ENCODE data around the gene THADA.

THADA gene

DNA sequence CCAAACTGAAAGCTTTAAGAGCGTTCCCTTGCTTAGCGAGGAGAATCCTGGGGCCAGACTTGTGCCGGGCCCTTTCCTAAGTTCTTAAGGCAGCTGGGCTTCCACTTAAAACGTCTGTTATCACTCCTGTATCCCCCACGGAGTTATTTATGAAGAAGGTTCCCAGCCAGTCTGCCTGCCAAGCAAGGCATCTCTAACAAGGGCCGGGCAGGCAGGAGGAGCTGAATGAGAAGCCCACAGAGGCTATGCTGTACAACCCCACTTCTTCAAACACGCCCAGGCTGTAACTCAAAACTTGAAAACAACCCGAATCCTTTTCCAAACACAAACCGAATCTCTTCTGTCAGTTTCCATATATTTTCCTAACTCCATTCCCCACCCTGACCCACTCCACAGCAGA is 330.4 kb downstream of the THADA start:
- DNase-seq (ENCODE audit: extremely low spot score) = no peak
- POLR2A ChIA-PET = no interaction called here
- no peak for TF ChIP-seq ARNT (IDR thresholded peaks at IDR 0.05)
- CTCF ChIA-PET = interaction anchor here (0.6 kb wide), 1 partner anchor 105 kb away, joined by 3 read pairs; no protein-coding TSS in a partner anchor

DNA sequence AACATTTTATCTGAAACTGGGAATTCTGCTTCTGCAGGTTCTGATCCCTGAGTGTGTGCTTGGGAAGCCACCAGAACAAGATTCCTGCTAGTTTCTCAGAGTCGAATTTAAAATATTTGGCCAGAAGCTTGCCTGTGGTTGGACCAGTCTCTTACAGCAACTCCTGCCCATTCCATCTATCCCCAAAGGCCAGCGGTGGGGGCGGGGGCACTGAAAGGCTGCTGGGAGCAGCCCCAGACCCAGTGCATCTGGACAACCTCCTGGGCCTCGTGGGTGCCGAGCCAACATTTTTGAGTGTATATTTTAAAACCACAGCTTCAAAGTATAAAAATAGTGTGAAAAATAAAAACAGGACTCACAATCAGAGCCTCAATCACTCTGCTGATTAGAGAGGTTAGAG is 330.8 kb downstream of the THADA start:
- CTCF ChIA-PET = no interaction called here
- no peak for TF ChIP-seq LEF1 (IDR thresholded peaks at IDR 0.05; ENCODE audit: borderline replicate concordance)
- TF ChIP-seq ZNF384 (IDR thresholded peaks at IDR 0.05) = no peak
- TF ChIP-seq, protein P1, sequence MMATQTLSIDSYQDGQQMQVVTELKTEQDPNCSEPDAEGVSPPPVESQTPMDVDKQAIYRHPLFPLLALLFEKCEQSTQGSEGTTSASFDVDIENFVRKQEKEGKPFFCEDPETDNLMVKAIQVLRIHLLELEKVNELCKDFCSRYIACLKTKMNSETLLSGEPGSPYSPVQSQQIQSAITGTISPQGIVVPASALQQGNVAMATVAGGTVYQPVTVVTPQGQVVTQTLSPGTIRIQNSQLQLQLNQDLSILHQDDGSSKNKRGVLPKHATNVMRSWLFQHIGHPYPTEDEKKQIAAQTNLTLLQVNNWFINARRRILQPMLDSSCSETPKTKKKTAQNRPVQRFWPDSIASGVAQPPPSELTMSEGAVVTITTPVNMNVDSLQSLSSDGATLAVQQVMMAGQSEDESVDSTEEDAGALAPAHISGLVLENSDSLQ (IDR thresholded peaks at IDR 0.05) = no peak
- TF ChIP-seq BHLHE40 (IDR thresholded peaks at IDR 0.05; ENCODE audit: borderline replicate concordance) = no peak
- TF ChIP-seq SUZ12 (IDR thresholded peaks at IDR 0.05) = no peak
- TF ChIP-seq ELF4 (IDR thresholded peaks at IDR 0.05) = no peak
- no peak for TF ChIP-seq NFRKB (IDR thresholded peaks at IDR 0.05)
- TF ChIP-seq TARDBP (IDR thresholded peaks at IDR 0.05) = no peak
- no peak for TF ChIP-seq L3MBTL2 (conservative IDR thresholded peaks at IDR 0.05)
- no peak for TF ChIP-seq HDGF (IDR thresholded peaks at IDR 0.05; ENCODE audit: borderline replicate concordance)
- no peak for TF ChIP-seq ARNT (IDR thresholded peaks at IDR 0.05)
- no peak for TF ChIP-seq FOXA1 (IDR thresholded peaks at IDR 0.05)
- no peak for TF ChIP-seq FOXK2 (IDR thresholded peaks at IDR 0.05)
- no peak for TF ChIP-seq CTBP1 (IDR thresholded peaks at IDR 0.05; ENCODE audit: borderline replicate concordance)
- TF ChIP-seq FOXM1 (IDR thresholded peaks at IDR 0.05; ENCODE audit: borderline replicate concordance) = no peak
- TF ChIP-seq SP1 (IDR thresholded peaks at IDR 0.05) = no peak
- no peak for DNase-seq (ENCODE audit: extremely low spot score)
- POLR2A ChIA-PET = no interaction called here

DNA sequence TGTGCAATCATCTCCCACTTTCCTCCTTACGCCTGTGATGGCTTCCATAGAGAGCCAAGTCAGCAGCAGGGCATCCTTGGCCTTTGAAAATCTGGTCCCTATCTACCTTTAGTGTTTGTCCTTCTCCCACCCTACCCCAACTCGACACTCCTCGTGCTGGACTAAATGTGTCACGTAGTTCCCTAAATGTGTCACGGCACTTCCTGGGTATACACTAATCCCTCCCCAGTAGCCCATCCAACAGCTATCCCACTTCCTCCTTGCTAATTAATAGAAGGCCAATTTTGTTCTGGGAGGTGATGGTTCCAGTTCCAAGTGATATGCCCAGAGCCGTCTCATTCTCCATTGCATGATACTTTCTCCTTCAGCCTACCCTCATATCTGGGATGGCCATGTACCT is 332.9 kb downstream of the THADA start:
- TF ChIP-seq SP1 (IDR thresholded peaks at IDR 0.05) = no peak
- ChIA-PET POLR2A (no interaction called here), CTCF (no interaction called here)
- DNase-seq (ENCODE audit: extremely low spot score) = no peak

DNA sequence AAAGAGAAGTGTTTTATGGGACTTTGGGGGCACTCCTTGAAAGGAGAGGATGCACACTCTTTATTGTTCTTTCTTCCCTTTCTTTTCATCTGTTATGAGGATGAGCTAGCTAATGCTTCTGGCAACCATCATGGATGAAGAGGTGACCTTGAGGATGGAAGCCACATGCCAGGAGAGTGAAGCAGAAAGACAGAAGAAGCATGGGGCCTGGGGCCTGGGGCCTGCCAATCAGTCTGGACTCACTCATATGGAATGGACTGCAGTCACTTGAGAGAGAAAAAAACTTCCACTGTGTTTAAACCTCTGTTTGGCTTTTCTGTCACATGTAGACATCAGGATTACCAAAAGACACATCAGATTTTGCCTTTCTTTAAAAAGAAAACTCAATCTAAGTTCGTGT is 333.6 kb downstream of the THADA start:
- TF ChIP-seq FOXM1 (IDR thresholded peaks at IDR 0.05; ENCODE audit: borderline replicate concordance) (no peak), SP1 (IDR thresholded peaks at IDR 0.05) (no peak), BHLHE40 (IDR thresholded peaks at IDR 0.05; ENCODE audit: borderline replicate concordance) (no peak), ELF4 (IDR thresholded peaks at IDR 0.05) (no peak), FOXK2 (IDR thresholded peaks at IDR 0.05) (no peak), TARDBP (IDR thresholded peaks at IDR 0.05) (no peak), ZNF384 (IDR thresholded peaks at IDR 0.05) (no peak), FOXA1 (IDR thresholded peaks at IDR 0.05) (no peak), L3MBTL2 (conservative IDR thresholded peaks at IDR 0.05) (no peak), ARNT (IDR thresholded peaks at IDR 0.05) (no peak), NFRKB (IDR thresholded peaks at IDR 0.05) (no peak), HDGF (IDR thresholded peaks at IDR 0.05; ENCODE audit: borderline replicate concordance) (no peak), CTBP1 (IDR thresholded peaks at IDR 0.05; ENCODE audit: borderline replicate concordance) (no peak)
- TF ChIP-seq, protein P1 (IDR thresholded peaks at IDR 0.05) = no peak
- POLR2A ChIA-PET = no interaction called here
- CTCF ChIA-PET = no interaction called here
- DNase-seq (ENCODE audit: extremely low spot score) = no peak

DNA sequence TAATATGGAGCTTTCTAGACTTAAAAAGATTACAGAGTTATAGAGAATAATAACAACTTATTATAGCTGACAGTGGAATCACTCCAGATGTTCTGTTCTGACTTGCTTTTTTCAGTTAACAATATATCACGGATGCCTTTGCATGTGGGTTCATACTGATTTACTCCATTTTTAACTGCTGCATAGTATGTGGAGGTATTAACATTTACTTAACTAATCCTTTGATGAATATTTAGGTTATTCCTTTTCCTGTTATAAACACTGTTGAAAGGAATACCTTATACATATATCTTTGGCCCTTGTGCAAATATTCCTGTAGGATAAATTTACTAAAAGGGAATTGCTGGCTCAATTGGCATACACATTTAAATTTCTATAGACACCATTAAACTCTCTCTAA is 336.3 kb downstream of the THADA start:
- no peak for TF ChIP-seq ELF4 (IDR thresholded peaks at IDR 0.05)
- TF ChIP-seq, protein P1 (IDR thresholded peaks at IDR 0.05) = no peak
- no peak for TF ChIP-seq CTBP1 (IDR thresholded peaks at IDR 0.05; ENCODE audit: borderline replicate concordance)
- no peak for TF ChIP-seq FOXM1 (IDR thresholded peaks at IDR 0.05; ENCODE audit: borderline replicate concordance)
- TF ChIP-seq TARDBP (IDR thresholded peaks at IDR 0.05) = no peak
- no peak for TF ChIP-seq ZNF384 (IDR thresholded peaks at IDR 0.05)
- no peak for TF ChIP-seq SP1 (IDR thresholded peaks at IDR 0.05)
- no peak for TF ChIP-seq FOXA1 (IDR thresholded peaks at IDR 0.05)
- ChIA-PET POLR2A (no interaction called here), CTCF (no interaction called here)
- DNase-seq (ENCODE audit: extremely low spot score) = no peak

DNA sequence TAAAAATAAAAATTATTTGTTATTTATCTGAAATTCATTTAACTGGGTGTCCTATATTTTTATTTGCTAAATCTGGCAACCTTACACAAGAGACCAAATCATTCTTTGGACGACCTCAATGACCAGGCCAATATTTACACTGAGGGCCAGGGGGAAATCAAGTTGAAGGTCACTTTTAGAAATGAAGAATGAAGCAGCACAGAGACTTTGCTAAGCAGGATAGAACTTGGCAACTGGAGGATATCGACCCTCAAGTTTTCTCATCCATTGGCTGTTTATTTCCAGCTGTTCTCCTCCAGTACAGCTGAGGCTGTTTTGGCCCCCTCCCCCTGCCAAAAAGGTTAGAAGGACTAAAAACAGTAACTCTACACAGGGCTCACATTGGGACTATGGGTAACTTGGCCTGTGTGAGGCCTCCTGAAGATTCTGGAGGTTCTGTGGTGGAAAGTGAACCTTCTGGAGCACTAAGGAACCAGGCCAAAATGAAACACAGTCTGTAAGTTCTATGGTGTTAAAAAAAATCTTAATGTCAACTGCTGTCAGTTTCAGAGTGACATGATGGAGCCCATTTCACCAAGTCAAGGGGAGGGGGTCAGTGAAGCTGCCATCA is 337.2 kb downstream of the THADA start:
- ChIA-PET CTCF (no interaction called here), POLR2A (no interaction called here)
- no peak for DNase-seq (ENCODE audit: extremely low spot score)
- no peak for TF ChIP-seq ARNT (IDR thresholded peaks at IDR 0.05)
- no peak for TF ChIP-seq BHLHE40 (IDR thresholded peaks at IDR 0.05; ENCODE audit: borderline replicate concordance)
- no peak for TF ChIP-seq ELF4 (IDR thresholded peaks at IDR 0.05)
- TF ChIP-seq NFRKB (IDR thresholded peaks at IDR 0.05) = no peak
- no peak for TF ChIP-seq HDGF (IDR thresholded peaks at IDR 0.05; ENCODE audit: borderline replicate concordance)
- TF ChIP-seq L3MBTL2 (conservative IDR thresholded peaks at IDR 0.05) = no peak
- TF ChIP-seq SUZ12 (IDR thresholded peaks at IDR 0.05) = no peak
- no peak for TF ChIP-seq FOXA1 (IDR thresholded peaks at IDR 0.05)
- no peak for TF ChIP-seq ZNF384 (IDR thresholded peaks at IDR 0.05)
- TF ChIP-seq, protein P1 (IDR thresholded peaks at IDR 0.05) = no peak
- no peak for TF ChIP-seq TARDBP (IDR thresholded peaks at IDR 0.05)
- TF ChIP-seq LEF1 (IDR thresholded peaks at IDR 0.05; ENCODE audit: borderline replicate concordance) = no peak
